Measurements from ENCODE around the gene PLAGL1.
A peak's percentile ranks its signal among the peaks of the same experiment; 100 is the strongest.
"Not testable (repeated sequence)": the region's sequence is repeated elsewhere in the genome, so short reads cannot be mapped to it uniquely, and the experiment has no call there.

Gene PLAGL1

DNA sequence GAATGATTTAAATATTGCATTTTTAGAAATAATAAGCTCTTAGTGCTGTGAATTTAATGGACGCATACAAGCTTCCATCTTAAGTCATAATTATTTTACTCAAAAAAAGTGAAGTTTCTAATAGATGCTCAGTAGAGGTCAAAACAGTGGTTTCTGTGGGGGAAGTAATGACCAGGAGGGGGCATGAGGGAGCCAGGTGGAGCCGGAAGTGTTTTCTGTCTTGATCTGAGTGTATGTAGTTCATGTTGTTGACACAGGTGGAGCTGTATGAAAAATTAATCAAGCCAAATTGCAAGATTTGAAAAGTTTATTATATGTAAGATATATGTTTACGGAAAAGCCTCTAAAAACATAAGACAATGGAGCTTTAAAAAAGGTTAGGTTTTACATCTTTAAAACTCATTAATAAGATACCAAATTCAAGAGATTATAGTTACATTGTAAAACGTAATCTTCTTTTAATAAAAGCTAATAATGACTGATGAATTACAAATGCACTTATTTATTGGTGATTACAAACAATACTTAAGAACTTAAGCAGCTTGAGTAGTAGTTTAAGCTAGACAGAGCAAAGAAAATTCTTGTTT, 68.0 kb downstream of the PLAGL1 start:
- peak; percentile 11 to 13 for DNase-seq (ENCODE audit: low read depth in 2 of 2, low spot score in 1 of 2)

- DNase-seq (ENCODE audit: low read depth in 2 of 2, low spot score in 1 of 2): no peak
These were observed 68.7 kb downstream of the PLAGL1 start for GRCh38 chr6:143939364-143939763.

DNA sequence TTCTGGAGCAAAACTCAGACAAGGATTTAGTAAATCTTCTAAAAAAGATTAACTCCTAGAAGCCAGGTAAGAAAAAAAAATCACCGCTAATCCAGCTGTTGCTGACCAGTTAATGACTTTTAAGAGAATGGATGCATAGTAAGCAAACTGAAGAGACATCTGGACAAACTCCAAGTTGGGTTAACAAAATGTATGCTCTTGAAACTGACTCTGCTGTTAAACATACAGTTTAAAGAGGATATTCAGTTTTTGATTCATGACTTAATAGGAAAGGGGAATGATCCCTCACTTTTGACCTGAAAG, 70.4 kb downstream of the PLAGL1 start:
- DNase-seq (ENCODE audit: low read depth in 2 of 2, low spot score in 1 of 2): no peak

- DNase-seq (ENCODE audit: low read depth in 2 of 2, low spot score in 1 of 2): no peak
These were observed 71.0 kb downstream of the PLAGL1 start for GRCh38 chr6:143936778-143937667.

- no peak for DNase-seq (ENCODE audit: low read depth in 2 of 2, low spot score in 1 of 2)
These were observed 71.7 kb downstream of the PLAGL1 start for GRCh38 chr6:143936347-143936746.

- no peak for DNase-seq (ENCODE audit: low read depth in 2 of 2, low spot score in 1 of 2)
These were observed 73.2 kb downstream of the PLAGL1 start for GRCh38 chr6:143934867-143935266.

DNA sequence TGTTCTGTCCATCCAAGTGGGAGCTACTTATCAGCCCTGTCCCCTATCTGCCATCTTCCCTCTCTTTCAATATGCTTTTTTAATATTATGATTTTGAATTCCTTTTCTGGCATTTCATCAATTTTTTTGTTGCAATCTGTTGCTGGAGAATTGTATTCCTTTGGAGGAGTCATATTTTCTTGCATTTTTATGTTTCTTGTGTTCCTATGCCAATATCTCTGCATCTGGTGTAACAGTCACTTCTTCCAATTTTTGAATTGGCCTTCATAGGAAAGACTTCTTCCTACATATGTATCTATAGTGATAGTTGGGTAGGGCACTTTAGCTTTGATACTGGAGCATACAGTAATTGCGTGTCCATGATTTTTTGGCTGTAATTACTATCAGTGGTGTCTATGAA, 73.7 kb downstream of the PLAGL1 start:
- DNase-seq (ENCODE audit: low read depth in 2 of 2, low spot score in 1 of 2): no peak

DNA sequence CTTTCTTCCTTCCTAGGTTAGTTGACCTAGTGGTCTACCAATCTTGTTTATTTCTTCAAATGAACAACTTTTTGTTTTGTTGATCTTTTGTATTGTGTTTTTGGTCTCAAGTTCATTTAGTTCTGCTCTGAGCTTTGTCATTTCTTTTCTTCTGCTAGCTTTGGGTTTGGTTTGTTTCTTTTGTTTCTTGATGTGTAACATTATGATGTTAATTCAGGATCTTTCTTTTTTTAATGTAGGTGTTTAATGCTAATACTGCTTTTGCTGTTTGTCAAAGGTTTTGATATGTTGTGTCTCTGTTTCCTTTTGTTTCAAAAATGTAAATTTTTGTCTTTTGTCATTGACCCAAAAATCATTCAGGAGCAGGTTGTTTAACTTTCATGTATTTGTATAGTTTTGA, 78.1 kb downstream of the PLAGL1 start:
- DNase-seq (ENCODE audit: low read depth in 2 of 2, low spot score in 1 of 2): no peak

DNA sequence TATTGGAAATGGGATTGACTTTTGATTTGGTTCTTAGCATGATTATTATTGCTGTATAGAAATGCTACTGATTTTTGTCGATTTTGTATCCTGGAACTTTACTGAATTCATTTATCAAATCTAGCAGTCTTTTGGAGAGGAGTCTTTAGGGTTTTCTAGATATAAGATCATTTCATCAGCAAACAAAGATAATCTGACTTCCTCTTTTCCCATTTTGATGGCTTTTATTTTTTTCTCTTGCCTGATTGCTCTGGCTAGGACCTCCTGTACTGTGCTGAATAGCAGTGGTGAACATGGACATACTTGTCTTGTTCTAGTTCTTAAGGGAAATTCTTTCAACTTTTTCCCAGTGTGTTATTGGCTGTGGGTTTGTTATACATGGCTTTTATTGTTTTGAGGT, 79.2 kb downstream of the PLAGL1 start:
- DNase-seq (ENCODE audit: low read depth in 2 of 2, low spot score in 1 of 2): no peak

GRCh38 chr6:143917026-143917425, 91.0 kb downstream of the PLAGL1 start:
- DNase-seq (ENCODE audit: low read depth in 2 of 2, low spot score in 1 of 2): not testable (repeated sequence)

GRCh38 chr6:143912671-143913070, 95.4 kb downstream of the PLAGL1 start:
- DNase-seq (ENCODE audit: low read depth in 2 of 2, low spot score in 1 of 2): no peak

DNA sequence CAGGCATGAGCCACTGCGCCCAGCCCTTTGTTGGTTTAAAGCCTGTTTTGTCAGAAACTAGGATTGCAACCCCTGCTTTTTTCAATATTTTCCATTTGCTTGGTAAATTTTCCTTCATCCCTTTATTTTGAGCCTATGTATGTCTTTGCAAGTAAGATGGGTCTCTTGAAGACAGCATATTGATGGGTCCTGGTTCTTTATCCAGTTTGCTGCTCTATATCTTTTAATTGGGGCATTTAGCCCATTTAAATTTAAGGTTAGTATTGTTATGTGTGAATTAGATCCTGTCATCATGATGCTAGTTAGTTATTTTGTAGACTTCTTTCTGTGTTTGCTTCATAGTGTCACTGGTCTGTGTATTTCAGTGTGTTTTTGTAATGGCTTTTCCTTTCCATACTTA, 97.0 kb downstream of the PLAGL1 start:
- DNase-seq (ENCODE audit: low read depth in 2 of 2, low spot score in 1 of 2): no peak

- DNase-seq (ENCODE audit: low read depth in 2 of 2, low spot score in 1 of 2): no peak
These were observed 105.2 kb downstream of the PLAGL1 start for GRCh38 chr6:143902827-143903226.

DNA sequence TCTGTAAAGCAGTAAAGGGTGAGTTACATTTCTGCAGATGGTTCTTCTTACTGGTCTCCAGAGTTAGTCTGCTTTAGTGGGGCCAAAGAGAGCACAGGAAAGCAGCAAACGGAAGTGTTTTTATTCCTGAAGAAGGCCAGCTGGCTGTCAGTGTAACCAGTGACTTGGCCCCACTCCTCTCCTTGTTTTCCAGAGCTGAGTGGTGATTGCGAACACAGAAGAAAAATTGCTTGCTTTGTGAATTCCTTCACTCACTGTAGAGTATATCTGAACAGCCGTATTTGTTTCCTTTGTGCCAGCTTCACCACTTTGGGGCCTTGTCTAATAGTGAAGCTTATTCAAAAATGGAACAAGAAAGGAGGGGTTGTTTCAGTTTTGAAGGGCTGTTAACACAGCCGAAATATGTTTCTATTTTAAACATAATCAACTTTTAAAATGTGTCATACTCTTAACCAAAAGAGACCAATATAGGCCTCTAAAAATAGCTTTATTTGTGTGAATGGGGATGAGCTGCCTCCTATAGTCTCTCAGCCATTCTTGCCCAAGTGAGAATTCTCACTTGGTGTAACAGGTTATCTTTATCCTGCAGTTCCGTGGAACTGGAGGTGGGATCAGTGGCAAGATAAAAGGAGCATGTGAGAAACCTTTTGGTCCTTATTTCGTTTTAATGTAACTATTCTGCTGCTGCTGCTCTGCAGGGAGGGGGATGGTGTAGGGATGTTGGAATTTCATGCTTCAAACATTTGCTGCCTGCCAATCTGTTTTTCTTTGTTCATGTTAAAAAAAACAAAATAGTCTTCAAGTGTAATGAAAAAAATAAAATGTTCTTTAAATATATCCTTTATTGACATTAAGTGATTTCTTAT, 105.9 kb downstream of the PLAGL1 start:
- no peak for DNase-seq (ENCODE audit: low read depth in 2 of 2, low spot score in 1 of 2)

DNA sequence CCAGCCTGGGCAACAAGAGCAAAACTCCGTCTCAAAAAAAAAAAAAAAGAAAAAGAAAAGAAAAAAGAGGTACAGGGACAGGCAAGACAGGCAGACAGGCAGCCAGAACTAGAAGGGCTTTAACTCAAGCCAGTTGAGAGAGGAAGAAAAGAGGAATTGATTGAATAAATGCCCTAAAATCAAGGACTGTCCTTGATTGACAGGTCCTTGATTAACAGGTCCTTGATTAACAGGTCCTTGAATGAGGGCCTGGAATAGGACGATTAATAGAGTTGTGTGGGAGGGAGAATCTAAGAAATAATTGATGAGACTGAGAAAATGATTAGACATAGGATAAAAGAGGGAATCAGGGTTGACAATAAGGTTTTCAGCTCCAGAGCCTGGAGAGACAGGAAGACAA, 107.7 kb downstream of the PLAGL1 start:
- DNase-seq (ENCODE audit: low read depth in 2 of 2, low spot score in 1 of 2): no peak

GRCh38 chr6:143896126-143896860, 111.8 kb downstream of the PLAGL1 start:
- no peak for DNase-seq (ENCODE audit: low read depth in 2 of 2, low spot score in 1 of 2)

GRCh38 chr6:143894655-143895054, 113.4 kb downstream of the PLAGL1 start:
- no peak for DNase-seq (ENCODE audit: low read depth in 2 of 2, low spot score in 1 of 2)
